Activated T-helper 1 cell treated with anti-CD3 and anti-CD28 coated beads, Interleukin-12 subunit alpha, Interleukin-12 subunit beta, Interleukin-2, Interleukin-4 antibody, amounts not matched to agents 30 ng/mL and 10 ng/mL and 1 ng/mL, durations not matched to agents 14 hours and 24 hours and 36 hours (primary cell): ENCODE data around the gene APPBP2. TPM values are rescaled to one million over a fixed set of nuclear protein-coding genes. Genes with fewer than 3 reads are reported as not detected.
"Not testable (repeated sequence)": the region's sequence is repeated elsewhere in the genome, so short reads cannot be mapped to it uniquely, and the experiment has no call there.

Source experiments
- DNase-seq: peaks from one replicate; pipeline ENCODE4 v3.0.0; 2021; ENCODE audit warnings: low spot score
- H3K27ac Mint-ChIP-seq: one replicate; pipeline ENCODE4 v1.8.0; 2021; ENCODE audit warnings: mild to moderate bottlenecking, mixed read lengths
- H3K27me3 Mint-ChIP-seq: one replicate; pipeline ENCODE4 v1.8.0; 2022; ENCODE audit warnings: mild to moderate bottlenecking, moderate library complexity, mixed read lengths; ENCODE audit not compliant: insufficient read depth
- H3K36me3 Mint-ChIP-seq: one replicate; pipeline ENCODE4 v1.8.0; 2021; ENCODE audit warnings: low read depth, mixed read lengths
- H3K4me1 Mint-ChIP-seq: one replicate; pipeline ENCODE4 v1.8.0; 2021; ENCODE audit warnings: low read depth, mixed read lengths
- H3K4me3 Mint-ChIP-seq: one replicate; pipeline ENCODE4 v1.8.0; 2021; ENCODE audit warnings: mild to moderate bottlenecking, moderate library complexity, mixed read lengths
- H3K9me3 Mint-ChIP-seq: one replicate; pipeline ENCODE4 v1.8.0; 2021; ENCODE audit warnings: mixed read lengths
- intact Hi-C: fragments of 100-400 bp; cut with micrococcal nuclease; formaldehyde crosslinking; loops from one replicate; pipeline ENCODE4 v1.15.1; 2024
- total RNA-seq: library from RNA; stranded (reverse); gene quantifications from 2 replicates; pipeline ENCODE4 v1.2.3, GENCODE V29; 2022

Gene APPBP2
- total RNA-seq, 1 donor from 2014 or later = 23.4 TPM

DNA sequence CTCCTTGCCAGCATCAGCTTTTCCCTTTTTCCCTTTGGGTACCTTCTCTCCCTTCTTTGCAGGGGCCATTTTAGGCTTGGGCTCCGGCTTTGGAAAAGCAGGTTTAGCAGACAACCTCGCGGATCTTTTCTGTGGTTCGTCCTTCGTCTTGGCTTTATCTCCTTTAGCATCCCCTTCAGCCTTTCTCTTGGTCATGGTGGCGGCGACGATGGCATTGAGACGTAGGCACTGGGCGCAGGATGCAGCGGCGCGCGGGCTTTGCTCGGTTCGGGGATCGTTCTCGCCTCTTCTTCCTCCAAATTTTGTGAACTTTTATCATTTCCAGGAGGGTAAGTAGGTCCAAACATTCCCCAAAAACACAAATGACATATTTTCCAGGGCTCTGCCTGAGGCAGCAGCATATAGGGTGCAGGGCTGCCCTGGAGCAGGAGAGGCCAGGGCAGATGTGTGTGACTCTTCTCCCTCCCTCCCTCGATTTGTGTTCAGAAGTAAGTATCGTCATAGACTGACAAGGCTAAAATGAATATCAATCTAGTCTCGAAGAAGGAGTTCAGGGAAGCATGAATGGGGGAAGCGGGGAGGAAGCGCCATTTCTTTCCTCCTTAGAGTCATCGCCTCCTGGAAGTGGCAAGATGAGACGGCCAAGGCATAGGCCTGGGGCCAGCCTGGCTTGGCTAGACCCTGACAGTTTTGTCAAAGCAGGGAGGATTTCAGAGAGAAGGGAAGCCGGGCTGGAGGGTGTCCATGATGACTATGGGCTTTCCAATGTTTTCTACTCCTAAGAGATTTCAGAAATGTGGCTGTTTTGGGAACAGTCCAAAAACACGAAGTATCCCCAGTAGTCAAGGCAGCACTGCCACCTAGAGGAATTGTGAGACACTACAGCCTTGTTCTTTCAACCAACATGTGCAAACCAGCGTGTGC lies 90.5 kb downstream of the APPBP2 start:
- H3K27ac Mint-ChIP-seq = no peak overlapping the region
- intact Hi-C loops = loop anchor here (1.0 to 10.0 kb wide), 4 partner anchors 14 to 331 kb away; no protein-coding TSS in a partner anchor
- no peak overlapping the region for H3K4me3 Mint-ChIP-seq

DNA sequence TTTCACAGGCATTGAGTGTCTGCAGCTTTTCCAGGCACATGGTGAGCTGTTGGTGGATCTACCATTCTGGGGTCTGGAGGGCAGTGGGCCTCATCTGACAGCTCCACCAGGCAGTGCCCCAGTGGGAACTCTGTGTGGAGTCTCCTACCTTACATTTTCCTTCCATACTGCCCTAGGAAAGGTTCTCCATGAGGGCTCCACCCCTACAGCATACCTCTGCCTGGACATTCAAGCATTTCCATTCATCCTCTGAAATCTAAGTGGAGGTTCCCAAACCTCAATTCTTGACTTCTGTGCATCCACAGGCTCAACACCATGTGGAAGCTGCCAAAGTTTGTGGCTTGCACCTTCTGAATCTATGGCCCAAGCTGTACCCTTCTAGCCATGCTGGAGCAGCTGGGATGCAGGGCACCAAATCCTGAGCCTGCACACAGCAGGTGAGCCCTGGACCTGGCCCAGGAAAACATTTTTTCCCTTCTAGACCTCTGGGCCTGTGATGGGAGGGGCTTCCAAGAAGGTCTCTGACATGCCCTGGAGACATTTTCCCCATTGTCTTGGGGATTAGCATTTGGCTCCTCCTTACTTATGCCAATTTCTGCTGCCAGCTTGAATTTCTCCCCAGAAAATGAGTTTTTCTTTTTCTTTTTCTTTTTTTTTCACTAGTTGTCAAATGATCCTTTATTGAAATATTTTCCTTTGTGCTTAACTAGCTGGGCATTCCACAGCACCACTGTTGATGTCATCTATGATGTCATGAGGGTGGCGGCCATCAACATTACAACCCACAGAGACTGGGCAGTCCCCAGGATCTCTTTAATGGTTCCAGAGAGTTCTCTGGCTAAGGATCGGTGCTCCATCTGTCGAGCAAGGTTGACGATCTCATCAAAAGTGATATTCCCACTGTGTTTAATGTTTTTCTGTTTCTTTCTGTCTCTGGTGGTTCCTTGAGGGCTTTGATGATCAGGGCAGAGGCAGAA lies 92.7 kb downstream of the APPBP2 start:
- H3K4me3 Mint-ChIP-seq = not testable (repeated sequence)

More for the DNA sequence above, 90.5 kb downstream of the APPBP2 start:
- DNase-seq = peak; percentile 25
- Mint-ChIP-seq H3K4me1 (no peaks in the 10 kb centered on the region), H3K9me3 (no peaks in the 10 kb centered on the region), H3K36me3 (no peaks in the 10 kb centered on the region), H3K27me3 (peaks cover 2% of the 10 kb centered on the region)

DNA sequence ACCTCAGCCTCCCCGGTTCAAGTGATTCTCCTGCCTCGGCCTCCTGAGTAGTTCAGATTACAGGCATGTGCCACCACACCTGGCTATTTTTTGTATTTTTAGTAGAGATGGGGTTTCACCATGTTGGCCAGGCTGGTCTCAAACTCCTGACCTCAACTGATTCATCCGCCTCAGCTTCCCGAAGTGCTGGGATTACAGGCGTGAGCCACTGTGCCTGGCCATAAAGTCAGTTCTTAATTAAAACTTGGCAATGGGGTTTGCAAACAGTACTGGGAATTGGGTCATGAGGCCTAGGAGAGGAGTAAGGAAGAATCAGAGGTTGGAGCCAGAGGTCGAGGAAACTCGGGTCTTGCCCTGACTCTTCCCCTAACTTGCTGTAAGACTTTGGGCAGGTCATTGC lies 95.5 kb downstream of the APPBP2 start:
- intact Hi-C loops = loop anchor here (10.0 kb wide), 1 partner anchor 326 kb away; no protein-coding TSS in a partner anchor
- not testable (repeated sequence) for H3K9me3 Mint-ChIP-seq, H3K36me3 Mint-ChIP-seq, DNase-seq, H3K4me1 Mint-ChIP-seq, H3K27ac Mint-ChIP-seq, H3K4me3 Mint-ChIP-seq
- peaks cover 12% of the 10 kb centered on the region for H3K27me3 Mint-ChIP-seq

More for the DNA sequence above, 92.7 kb downstream of the APPBP2 start:
- H3K9me3 Mint-ChIP-seq, H3K4me1 Mint-ChIP-seq, H3K36me3 Mint-ChIP-seq, DNase-seq, H3K27ac Mint-ChIP-seq, H3K27me3 Mint-ChIP-seq: not testable (repeated sequence)
- intact Hi-C loops = loop anchor here (10.0 kb wide), 1 partner anchor 329 kb away; no protein-coding TSS in a partner anchor

DNA sequence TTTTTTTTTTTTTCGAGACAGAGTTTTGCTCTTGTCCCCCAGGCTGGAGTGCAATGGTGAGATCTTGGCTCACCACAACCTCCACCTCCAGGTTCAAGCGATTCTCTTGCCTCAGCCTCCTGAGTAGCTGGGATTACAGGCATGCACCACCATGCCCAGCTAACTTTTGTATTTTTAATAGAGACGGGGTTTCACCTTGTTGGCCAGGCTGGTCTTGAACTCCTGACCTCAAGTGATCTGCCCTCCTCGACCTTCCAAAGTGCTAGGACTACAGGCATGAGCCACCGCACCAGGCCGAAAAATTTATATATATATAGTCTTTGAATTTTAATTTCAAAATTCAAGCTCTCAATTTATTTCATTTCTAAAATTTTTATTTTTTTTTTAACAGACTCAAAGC lies 97.6 kb downstream of the APPBP2 start:
- peaks cover 16% of the 10 kb centered on the region for H3K27me3 Mint-ChIP-seq
- H3K36me3 Mint-ChIP-seq, H3K4me1 Mint-ChIP-seq, H3K27ac Mint-ChIP-seq, H3K4me3 Mint-ChIP-seq, DNase-seq, H3K9me3 Mint-ChIP-seq, intact Hi-C loops: not testable (repeated sequence)

DNA sequence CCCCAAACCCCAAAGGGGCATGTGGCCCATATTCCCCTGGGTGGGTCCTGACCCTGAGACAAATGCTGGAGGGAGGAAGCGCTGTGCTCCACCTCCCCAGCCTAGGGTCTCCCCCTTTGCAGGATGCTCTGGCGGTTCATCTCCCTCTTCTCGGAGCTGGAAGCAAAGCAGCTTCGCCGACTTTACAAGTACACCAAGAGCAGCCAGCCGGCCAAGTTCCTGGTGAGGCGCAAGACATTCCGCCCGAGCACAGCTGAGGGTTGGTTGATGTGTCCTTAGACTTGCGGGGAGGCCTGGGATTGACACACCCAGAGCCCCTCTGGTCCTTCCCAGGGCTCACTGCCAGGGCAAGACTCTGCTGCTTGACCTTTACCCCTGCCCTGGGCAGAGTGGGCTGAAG lies 99.4 kb downstream of the APPBP2 start:
- H3K9me3 Mint-ChIP-seq = no peaks in the 10 kb centered on the region
- intact Hi-C loops = no loop called here

DNA sequence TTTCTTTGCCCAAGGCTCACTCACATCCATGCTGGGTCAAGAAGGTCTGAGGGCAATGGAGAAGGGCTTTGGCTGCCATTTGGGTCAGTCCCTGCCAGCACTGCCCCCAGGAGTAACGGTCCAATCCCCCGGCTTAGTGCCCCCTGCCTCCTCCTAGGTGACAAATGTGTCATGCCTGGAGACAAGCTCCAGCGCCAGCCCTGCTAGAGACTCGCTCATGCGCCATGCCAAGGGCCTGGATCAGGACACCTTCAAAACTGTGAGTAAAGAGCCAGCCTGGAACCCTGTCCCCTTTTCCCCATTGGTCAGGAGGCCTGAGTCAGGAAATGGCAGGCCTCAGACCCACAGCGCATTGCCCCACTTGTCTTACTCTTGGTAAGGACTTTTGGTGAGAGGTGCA lies 100.4 kb downstream of the APPBP2 start:
- Mint-ChIP-seq H3K9me3 (no peaks in the 10 kb centered on the region), H3K36me3 (no peaks in the 10 kb centered on the region), H3K27ac (no peak overlapping the region), H3K4me3 (no peak overlapping the region), H3K4me1 (peaks cover 7% of the 10 kb centered on the region), H3K27me3 (peaks cover 15% of the 10 kb centered on the region)
- DNase-seq = no peak
- intact Hi-C loops = no loop called here

More for the DNA sequence above, 99.4 kb downstream of the APPBP2 start:
- DNase-seq = no peak
- H3K27ac Mint-ChIP-seq = no peak overlapping the region
- no peaks in the 10 kb centered on the region for H3K36me3 Mint-ChIP-seq
- H3K4me3 Mint-ChIP-seq = no peak overlapping the region
- peaks cover 15% of the 10 kb centered on the region for H3K27me3 Mint-ChIP-seq
- H3K4me1 Mint-ChIP-seq = no peaks in the 10 kb centered on the region

DNA sequence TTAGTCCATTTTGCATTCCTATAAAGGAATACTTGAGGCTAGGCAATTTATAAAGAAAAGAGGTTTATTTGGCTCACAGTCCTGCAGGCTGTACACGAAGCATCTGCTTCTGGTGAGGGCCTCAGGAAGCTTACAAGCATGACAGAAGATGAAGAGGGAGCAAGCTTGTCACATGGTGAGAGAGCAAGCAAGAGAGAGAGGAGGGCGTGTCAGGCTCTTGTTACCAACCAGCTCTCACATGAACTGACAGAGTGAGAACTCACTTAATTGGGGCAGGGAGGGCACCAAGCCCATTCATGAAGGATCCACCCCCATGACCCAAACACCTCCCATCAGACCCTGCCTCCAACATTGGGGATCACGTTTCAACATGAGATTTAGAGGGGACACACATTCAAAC lies 102.2 kb downstream of the APPBP2 start:
- no peak overlapping the region for H3K4me3 Mint-ChIP-seq
- H3K36me3 Mint-ChIP-seq = peaks cover 1% of the 10 kb centered on the region
- peaks cover 13% of the 10 kb centered on the region for H3K27me3 Mint-ChIP-seq
- intact Hi-C loops = no loop called here
- no peak overlapping the region for H3K27ac Mint-ChIP-seq
- DNase-seq = no peak
- H3K9me3 Mint-ChIP-seq = no peaks in the 10 kb centered on the region
- H3K4me1 Mint-ChIP-seq = peaks cover 7% of the 10 kb centered on the region

DNA sequence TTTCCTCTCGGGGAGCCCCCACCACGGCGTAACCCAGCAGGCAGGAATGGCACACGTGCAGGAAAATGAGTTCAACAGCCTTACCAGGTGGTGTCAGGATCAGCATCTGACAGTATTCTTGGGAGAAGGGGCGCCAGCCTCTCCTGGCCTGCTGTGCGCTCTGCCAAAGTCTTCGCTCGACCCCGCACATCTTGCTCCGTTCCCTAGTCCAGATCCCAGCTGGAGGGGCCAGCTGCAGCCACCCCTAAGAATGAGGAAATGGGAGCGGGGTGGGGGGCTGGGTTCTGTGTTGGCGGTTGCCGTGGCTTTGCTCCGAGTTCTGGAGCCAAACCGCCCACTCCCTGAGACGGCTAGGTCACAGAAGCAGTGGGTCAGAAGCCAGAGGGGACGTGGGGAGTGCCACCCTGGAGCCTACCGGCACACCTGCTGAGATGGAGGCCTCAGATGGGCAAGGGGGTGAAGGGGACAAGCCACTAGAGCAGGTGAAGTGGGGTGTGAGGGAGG lies 103.8 kb downstream of the APPBP2 start, which contains the start of gene CHCT1:
CHCT1 (plus strand) TSS at position 328 of the 504 bp plus-strand sequence; CDS start at position 432, 104 bp downstream.
- intact Hi-C loops = no loop called here
- peaks cover 8% of the 10 kb centered on the region for H3K27me3 Mint-ChIP-seq
- H3K4me3 Mint-ChIP-seq = peak within 1 kb of the TSS; percentile 78
- H3K36me3 Mint-ChIP-seq = peaks cover 1% of the 10 kb centered on the region
- no peak for DNase-seq
- peaks cover 7% of the 10 kb centered on the region for H3K4me1 Mint-ChIP-seq
- H3K27ac Mint-ChIP-seq = peak within 1 kb of the TSS; percentile 87
- no peaks in the 10 kb centered on the region for H3K9me3 Mint-ChIP-seq

DNA sequence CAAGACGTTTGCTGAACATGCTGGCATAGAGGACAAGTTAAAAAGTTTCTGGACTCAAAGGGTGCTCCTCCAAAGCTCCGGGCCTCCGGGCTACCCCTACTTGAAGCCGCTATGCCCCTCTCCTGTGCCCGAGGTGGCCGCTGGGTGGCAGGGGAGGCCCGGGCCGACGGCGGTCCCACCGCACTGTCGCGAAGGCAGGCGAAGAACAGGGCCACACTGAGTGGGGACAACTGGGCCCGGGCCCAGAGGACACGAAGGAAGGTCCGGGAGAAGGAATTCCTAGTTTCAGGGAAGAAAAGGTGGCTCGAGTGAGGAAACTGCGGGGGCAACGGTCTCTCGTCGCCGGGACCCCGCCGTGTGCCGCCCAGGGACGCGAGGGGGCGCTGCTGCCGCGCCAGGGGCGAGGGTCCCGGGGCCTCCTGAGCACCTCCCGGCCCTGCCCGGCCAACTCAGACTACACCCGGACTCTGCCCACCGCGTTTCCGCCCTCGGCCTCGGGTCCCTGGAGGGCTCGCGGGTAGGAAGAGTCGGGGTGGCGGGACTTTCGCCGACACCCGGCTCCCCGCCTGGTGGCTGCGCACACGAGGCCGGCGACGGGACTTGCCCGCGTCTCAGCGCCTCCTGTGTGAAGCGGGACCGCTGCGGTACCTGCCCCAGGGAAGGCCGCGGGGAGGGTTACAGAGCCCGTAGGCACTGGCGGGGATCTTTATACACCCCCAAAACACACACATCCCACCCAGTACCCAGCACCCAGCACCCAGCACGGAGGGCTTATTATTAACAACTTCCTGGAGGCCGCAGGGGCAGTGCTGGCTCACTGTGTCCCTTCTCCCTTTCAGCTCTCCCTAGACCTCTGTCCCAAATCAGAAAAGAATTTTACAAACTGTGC lies 104.5 kb downstream of the APPBP2 start:
- peaks cover 6% of the 10 kb centered on the region for H3K27me3 Mint-ChIP-seq
- no peaks in the 10 kb centered on the region for H3K9me3 Mint-ChIP-seq
- H3K27ac Mint-ChIP-seq = peak overlapping the region; percentile 87
- peak overlapping the region; percentile 78 for H3K4me3 Mint-ChIP-seq
- peaks cover 1% of the 10 kb centered on the region for H3K36me3 Mint-ChIP-seq
- DNase-seq = peak; percentile 63
- intact Hi-C loops = loop anchor here (1.0 kb wide), 5 partner anchors 15 to 217 kb away; partner anchors contain the start of gene USP32
- peaks cover 7% of the 10 kb centered on the region for H3K4me1 Mint-ChIP-seq

DNA sequence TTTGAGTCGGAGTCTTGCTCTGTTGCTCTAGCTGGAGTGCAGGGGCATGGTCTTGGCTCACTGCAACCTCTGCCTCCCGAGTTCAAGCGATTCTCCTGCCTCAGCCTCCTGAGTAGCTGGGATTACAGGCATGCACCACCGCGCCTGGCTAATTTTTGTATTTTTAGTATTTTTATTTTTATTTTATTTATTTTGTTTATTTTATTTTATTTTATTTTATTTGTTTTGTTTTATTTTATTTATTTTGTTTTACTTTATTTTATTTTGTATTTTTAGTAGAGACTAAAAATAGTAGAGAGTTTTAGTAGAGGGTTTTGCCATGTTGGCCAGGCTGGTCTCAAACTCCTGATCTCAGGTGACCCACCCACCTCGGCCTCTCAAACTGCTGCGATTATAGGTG lies 106.2 kb downstream of the APPBP2 start:
- H3K9me3 Mint-ChIP-seq, H3K36me3 Mint-ChIP-seq, DNase-seq, H3K4me3 Mint-ChIP-seq, intact Hi-C loops, H3K4me1 Mint-ChIP-seq, H3K27ac Mint-ChIP-seq, H3K27me3 Mint-ChIP-seq: not testable (repeated sequence)

DNA sequence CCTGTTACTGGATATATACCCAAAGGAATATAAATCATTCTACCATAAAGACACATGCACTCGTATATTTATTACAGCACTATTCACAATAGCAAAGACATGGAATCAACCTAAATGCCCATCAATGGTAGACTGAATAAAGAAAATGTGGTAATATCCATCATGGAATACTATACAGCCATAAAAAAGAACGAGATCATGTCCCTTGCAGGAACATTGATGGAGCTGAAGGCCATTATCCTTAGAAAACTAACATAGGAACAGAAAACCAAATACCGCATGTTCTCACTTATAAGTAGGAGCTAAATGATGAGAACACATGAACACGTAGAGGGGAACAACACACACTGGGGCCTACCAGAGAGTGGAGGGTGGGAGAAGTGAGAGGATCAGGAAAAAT lies 107.0 kb downstream of the APPBP2 start:
- intact Hi-C loops, H3K36me3 Mint-ChIP-seq, H3K27me3 Mint-ChIP-seq, DNase-seq, H3K27ac Mint-ChIP-seq, H3K4me1 Mint-ChIP-seq, H3K9me3 Mint-ChIP-seq: not testable (repeated sequence)
- peak overlapping the region; percentile 32 for H3K4me3 Mint-ChIP-seq
